Astrocyte (in vitro differentiated cells and primary cell): ENCODE measurements around the gene CDC45. TPM values are rescaled to one million over a fixed set of nuclear protein-coding genes. Genes with fewer than 3 reads are reported as not detected.

Experiments
- DNase-seq: peaks from one replicate; pipeline ENCODE4 v3.0.0-alpha.2; 2010; ENCODE audit warnings: low read depth
- FAIRE-seq: peaks from 2 replicates; lab custom pipeline; 2011; peaks lifted over from hg19 to GRCh38; lab: Jason Lieb, UNC
- H2AFZ ChIP-seq: 2 replicates; pipeline ENCODE4 v1.6.0; 2012; ENCODE audit warnings: low read depth, low read length, inconsistent platforms
- H3K27ac ChIP-seq: 2 replicates; pipeline ENCODE4 v1.5.1; 2011; ENCODE audit warnings: low read depth, low read length, inconsistent platforms
- H3K27me3 ChIP-seq: 2 replicates; pipeline ENCODE4 v1.6.0; 2011; ENCODE audit warnings: low read length, inconsistent platforms; ENCODE audit not compliant: insufficient read depth
- H3K36me3 ChIP-seq: 2 replicates; pipeline ENCODE4 v1.5.1; 2011; ENCODE audit warnings: low read length, inconsistent platforms; ENCODE audit not compliant: insufficient read depth
- H3K4me1 ChIP-seq: 2 replicates; pipeline ENCODE4 v1.5.1; 2011; ENCODE audit warnings: low read length, inconsistent platforms; ENCODE audit not compliant: insufficient read depth
- H3K4me2 ChIP-seq: 2 replicates; pipeline ENCODE4 v1.6.0; 2012; ENCODE audit warnings: low read length, inconsistent platforms
- H3K4me3 ChIP-seq: 2 replicates; pipeline ENCODE4 v1.5.1; 2011; ENCODE audit warnings: low read depth, mild to moderate bottlenecking, low read length, inconsistent platforms; ENCODE audit not compliant: insufficient read depth
- H3K79me2 ChIP-seq: 2 replicates; pipeline ENCODE4 v1.6.0; 2012; ENCODE audit warnings: mild to moderate bottlenecking, low read length, inconsistent platforms; ENCODE audit not compliant: insufficient read depth
- H3K9ac ChIP-seq: 2 replicates; pipeline ENCODE4 v1.6.0; 2012; ENCODE audit warnings: mild to moderate bottlenecking, low read length, inconsistent platforms
- H3K9me3 ChIP-seq: 2 replicates; pipeline ENCODE4 v1.5.1; 2012; ENCODE audit warnings: low read depth, mild to moderate bottlenecking, low read length, inconsistent platforms; ENCODE audit not compliant: insufficient read depth
- H4K20me1 ChIP-seq: 2 replicates; pipeline ENCODE4 v1.6.0; 2012; ENCODE audit warnings: low read length, inconsistent platforms; ENCODE audit not compliant: insufficient read depth
- H3K27ac Mint-ChIP-seq: one replicate; pipeline ENCODE4 v1.8.0; 2021; ENCODE audit warnings: mild to moderate bottlenecking, mixed read lengths; ENCODE audit not compliant: unreplicated experiment
- H3K27me3 Mint-ChIP-seq: one replicate; pipeline ENCODE4 v1.8.0; 2021; ENCODE audit warnings: low read depth, mixed read lengths; ENCODE audit not compliant: unreplicated experiment
- H3K36me3 Mint-ChIP-seq: one replicate; pipeline ENCODE4 v1.8.0; 2021; ENCODE audit warnings: low read depth, mixed read lengths; ENCODE audit not compliant: unreplicated experiment
- H3K4me1 Mint-ChIP-seq: one replicate; pipeline ENCODE4 v1.8.0; 2021; ENCODE audit warnings: low read depth, mixed read lengths; ENCODE audit not compliant: unreplicated experiment
- H3K4me3 Mint-ChIP-seq: one replicate; pipeline ENCODE4 v1.8.0; 2021; ENCODE audit warnings: mild to moderate bottlenecking, moderate library complexity, mixed read lengths; ENCODE audit not compliant: unreplicated experiment
- H3K9me3 Mint-ChIP-seq: one replicate; pipeline ENCODE4 v1.8.0; 2021; ENCODE audit warnings: mild to moderate bottlenecking, mixed read lengths; ENCODE audit not compliant: unreplicated experiment
- EZH2 ChIP-seq: IDR thresholded peaks from 2 replicates; pipeline ENCODE4 v1.6.1; 2012; ENCODE audit warnings: mild to moderate bottlenecking, low read length, inconsistent platforms; ENCODE audit not compliant: insufficient read depth
- total RNA-seq: library from RNA; stranded (reverse); gene quantifications from 2 replicates; pipeline ENCODE4 v1.2.1, GENCODE V29; 2021
- TF ChIP-seq, protein P1 (sequence below): IDR thresholded peaks from 2 replicates; pipeline ENCODE4 v1.5.1; 2011; ENCODE audit warnings: low read depth, mild to moderate bottlenecking, inconsistent platforms, low read length, moderate library complexity; ENCODE audit not compliant: insufficient read depth

The CDC45 gene
- total RNA-seq, 1 donor from 2014 or later, result 2.1 TPM

DNA sequence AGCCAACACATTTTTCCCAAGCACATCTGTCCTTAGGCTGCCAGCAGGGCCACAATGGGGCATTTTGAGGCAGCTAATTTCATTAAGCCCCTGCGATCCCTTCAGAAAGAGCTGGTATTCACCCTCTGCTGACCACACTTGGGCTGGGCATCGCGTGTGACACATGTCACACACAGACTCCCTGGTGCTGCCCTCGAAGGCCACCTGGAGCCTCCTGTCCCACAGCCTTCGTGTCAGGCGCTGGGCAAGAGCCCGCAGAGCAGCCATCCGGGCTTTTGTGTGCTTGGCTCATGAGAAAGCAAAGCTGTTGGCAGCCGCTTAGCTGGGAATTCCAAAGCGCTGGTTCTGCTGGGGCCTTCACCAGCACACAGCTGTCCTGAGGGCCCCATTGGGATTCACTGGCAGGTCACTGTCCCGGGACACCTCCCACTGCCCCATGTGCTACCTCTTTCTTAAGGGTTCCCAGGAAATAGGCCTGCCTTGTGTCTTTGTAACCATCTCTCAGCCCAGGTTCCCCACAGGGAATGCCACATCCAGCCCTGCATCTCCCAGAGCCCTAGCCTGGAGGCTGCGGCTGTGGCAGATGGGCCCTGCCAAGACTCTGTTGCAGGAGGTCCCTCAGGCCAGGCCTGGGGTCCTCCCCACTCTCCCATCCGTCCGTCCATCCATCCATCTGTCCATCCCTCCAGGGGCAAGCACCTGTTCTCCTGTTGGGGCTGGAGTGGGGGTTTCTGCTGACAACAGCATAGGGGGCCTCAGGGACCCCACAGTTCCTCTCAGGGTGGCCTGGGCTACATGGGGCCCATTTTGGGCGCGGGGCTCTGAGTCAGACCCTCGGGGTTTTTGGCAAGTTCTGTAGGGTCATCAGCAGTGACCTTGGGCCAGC is 39.6 kb downstream of the CDC45 start:
- Mint-ChIP-seq H3K36me3 (no peaks in the 10 kb centered on the region), H3K27ac (no peak overlapping the region)
- DNase-seq, result no peak

GRCh38 chr22:19520007-19520406 is 40.3 kb downstream of the CDC45 start:
- Mint-ChIP-seq H3K27ac (no peak overlapping the region), H3K27me3 (peaks cover 39% of the 10 kb centered on the region), H3K4me3 (no peak overlapping the region), H3K4me1 (peaks cover 8% of the 10 kb centered on the region), H3K36me3 (no peaks in the 10 kb centered on the region), H3K9me3 (peaks cover 3% of the 10 kb centered on the region)
- no peak overlapping the region for H3K27ac ChIP-seq
- H3K79me2 ChIP-seq, result no peaks in the 10 kb centered on the region
- H3K9ac ChIP-seq, result no peak overlapping the region
- H3K36me3 ChIP-seq, result no peaks in the 10 kb centered on the region
- TF ChIP-seq EZH2, result no peak
- TF ChIP-seq, protein P1, sequence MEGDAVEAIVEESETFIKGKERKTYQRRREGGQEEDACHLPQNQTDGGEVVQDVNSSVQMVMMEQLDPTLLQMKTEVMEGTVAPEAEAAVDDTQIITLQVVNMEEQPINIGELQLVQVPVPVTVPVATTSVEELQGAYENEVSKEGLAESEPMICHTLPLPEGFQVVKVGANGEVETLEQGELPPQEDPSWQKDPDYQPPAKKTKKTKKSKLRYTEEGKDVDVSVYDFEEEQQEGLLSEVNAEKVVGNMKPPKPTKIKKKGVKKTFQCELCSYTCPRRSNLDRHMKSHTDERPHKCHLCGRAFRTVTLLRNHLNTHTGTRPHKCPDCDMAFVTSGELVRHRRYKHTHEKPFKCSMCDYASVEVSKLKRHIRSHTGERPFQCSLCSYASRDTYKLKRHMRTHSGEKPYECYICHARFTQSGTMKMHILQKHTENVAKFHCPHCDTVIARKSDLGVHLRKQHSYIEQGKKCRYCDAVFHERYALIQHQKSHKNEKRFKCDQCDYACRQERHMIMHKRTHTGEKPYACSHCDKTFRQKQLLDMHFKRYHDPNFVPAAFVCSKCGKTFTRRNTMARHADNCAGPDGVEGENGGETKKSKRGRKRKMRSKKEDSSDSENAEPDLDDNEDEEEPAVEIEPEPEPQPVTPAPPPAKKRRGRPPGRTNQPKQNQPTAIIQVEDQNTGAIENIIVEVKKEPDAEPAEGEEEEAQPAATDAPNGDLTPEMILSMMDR, result no peak
- H3K4me3 ChIP-seq, result no peak overlapping the region
- no peak for DNase-seq
- H3K4me1 ChIP-seq, result peaks cover 13% of the 10 kb centered on the region
- H2AFZ ChIP-seq, result no peak overlapping the region
- H3K9me3 ChIP-seq, result no peaks in the 10 kb centered on the region
- no peaks in the 10 kb centered on the region for H4K20me1 ChIP-seq
- no peak for FAIRE-seq
- H3K4me2 ChIP-seq, result no peak overlapping the region
- peaks cover 5% of the 10 kb centered on the region for H3K27me3 ChIP-seq

More for the DNA sequence above, 39.6 kb downstream of the CDC45 start:
- Histone ChIP-seq H3K27me3 (peaks cover 3% of the 10 kb centered on the region), H2AFZ (no peak overlapping the region), H3K4me1 (peaks cover 13% of the 10 kb centered on the region), H4K20me1 (no peaks in the 10 kb centered on the region), H3K9me3 (no peaks in the 10 kb centered on the region), H3K79me2 (no peaks in the 10 kb centered on the region), H3K4me3 (no peak overlapping the region), H3K9ac (no peak overlapping the region), H3K4me2 (no peak overlapping the region), H3K27ac (no peak overlapping the region), H3K36me3 (no peaks in the 10 kb centered on the region)
- H3K27me3 Mint-ChIP-seq, result peaks cover 35% of the 10 kb centered on the region
- no peak for FAIRE-seq
- peaks cover 9% of the 10 kb centered on the region for H3K4me1 Mint-ChIP-seq
- H3K9me3 Mint-ChIP-seq, result peaks cover 3% of the 10 kb centered on the region
- H3K4me3 Mint-ChIP-seq, result no peak overlapping the region
- TF ChIP-seq, protein P1, result no peak
